Stimulated activated CD4-positive, alpha-beta T cell treated with anti-CD3 and anti-CD28 coated beads, Interleukin-15, amount 100 ng/mL, for 1 hour (primary cell): ENCODE results near the gene CYFIP2.

Experiments
- DNase-seq, 2 donors: peaks; one replicate each; pipeline ENCODE4 v3.0.0-alpha.2; 2020; ENCODE audit warnings: low read depth in 1 of 2, low spot score in 1 of 2

Gene CYFIP2

DNA sequence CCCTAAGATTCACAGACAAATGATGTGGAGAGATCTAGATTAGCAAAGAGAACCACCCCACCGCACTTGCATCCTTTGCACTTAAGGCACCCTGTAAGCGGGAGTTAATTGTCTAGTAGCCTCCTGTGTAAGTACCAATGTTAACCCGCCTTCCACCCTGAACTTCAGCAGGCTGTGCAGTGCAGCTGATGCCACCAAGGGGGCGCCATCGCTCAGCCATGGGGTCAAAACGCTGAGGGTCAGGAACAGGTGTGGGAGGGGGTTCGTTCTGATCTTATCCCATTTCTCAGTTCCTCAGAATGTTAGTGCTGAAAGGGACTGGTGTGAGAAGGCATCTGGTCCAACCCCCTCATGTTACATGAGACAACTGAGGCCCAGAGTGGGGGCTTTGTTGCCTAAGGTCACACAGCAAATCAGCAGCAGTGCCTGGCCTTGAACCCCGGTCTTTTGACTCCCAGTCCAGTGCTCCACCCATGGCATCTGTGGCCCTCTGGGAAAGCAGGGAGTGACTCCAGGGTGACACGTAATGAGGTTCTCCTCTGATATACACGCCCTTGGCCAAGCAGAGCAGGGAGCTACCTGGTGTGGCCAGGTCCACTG, 57.3 kb downstream of the CYFIP2 start:
- DNase-seq, result no peak

DNA sequence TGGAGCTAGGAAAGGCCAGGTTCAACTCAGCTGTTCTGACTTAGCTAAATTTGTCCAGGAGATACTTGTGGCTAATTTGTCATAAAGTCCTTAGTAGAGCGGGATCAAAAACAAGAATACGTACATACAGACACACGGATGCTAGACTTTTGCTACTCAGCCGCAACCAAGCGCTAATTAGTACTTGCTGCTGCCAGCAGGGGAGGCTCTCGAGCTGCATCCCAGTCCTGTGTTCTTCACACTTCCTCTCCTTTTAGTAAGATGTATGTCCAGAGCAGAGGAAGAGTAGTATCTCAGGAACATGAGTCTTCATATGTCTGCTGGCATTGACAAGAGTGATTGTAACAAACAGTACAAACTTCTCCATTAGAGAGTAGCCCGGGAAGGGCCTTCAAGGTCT, 58.3 kb downstream of the CYFIP2 start:
- no peak for DNase-seq

DNA sequence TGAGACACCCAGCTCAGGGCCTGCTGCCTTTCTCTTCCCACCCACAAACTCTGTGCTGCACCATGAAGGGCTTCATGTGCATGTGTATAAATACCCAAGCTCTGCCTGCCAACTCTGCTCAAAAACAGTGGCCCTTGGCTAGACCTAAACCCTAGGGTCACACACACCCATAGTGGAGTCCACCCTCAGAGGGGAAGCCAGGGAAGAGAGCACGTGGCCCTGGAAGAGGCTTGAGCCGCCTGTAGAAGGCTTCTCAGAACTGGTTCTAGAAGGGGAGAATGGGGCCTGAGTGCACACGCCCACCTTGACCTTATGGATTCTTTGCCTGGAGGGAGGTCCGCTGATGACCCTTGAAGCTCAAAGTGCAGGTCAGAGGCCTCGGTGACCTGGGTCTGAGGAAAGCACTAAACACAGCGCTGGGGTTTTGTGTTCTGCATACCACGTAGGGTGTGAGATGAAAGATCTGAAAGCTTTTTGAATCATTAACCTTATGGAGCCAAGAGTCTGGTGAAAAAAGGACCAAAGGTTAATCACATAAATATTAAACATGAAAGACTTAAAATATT, 60.6 kb downstream of the CYFIP2 start:
- no peak for DNase-seq

DNA sequence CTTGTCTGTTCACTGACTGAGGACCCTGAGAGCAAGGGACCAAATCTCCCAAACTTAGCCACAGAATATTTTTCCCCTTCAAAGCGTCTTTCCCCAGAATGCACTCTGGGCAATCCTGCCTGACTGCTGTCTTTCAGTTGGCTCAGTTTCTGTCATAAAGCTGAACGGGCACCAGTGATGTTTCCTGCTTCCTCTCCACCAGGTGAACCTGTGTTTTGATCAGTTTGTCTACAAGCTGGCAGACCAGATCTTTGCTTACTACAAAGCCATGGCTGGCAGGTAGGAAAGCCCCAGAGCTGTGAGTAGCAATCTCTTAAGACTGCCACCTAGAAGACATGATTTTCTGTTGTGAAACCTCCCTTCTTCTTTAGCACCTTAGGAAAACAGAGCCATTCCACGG, 61.8 kb downstream of the CYFIP2 start:
- DNase-seq, result no peak

- DNase-seq, result no peak
Measured at GRCh38 chr5:157328277-157328912, 62.5 kb downstream of the CYFIP2 start.

GRCh38 chr5:157331807-157332206, 65.9 kb downstream of the CYFIP2 start:
- DNase-seq, result no peak

- no peak for DNase-seq
Measured at GRCh38 chr5:157335534-157336422, 69.9 kb downstream of the CYFIP2 start.

GRCh38 chr5:157336423-157336744, 70.5 kb downstream of the CYFIP2 start:
- no peak for DNase-seq

DNA sequence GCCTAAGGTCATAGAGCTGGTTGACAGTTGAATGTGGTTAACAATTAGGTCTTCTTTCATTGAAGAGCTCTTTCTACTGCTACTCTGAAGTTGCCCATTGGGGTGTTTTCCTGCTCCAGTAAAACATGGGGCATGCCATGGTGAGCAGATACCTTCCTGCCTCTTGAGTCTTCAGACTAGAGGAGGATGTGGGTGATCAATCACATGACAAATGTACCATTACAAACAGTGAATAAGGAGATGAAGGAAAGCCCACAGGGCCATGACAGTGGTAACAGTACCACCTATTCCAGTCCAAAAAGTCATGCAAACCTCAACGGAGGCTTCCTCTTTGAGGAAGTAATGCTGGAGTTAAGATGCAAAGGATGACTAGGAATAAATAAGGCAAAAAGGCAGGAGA, 73.5 kb downstream of the CYFIP2 start:
- no peak for DNase-seq

DNA sequence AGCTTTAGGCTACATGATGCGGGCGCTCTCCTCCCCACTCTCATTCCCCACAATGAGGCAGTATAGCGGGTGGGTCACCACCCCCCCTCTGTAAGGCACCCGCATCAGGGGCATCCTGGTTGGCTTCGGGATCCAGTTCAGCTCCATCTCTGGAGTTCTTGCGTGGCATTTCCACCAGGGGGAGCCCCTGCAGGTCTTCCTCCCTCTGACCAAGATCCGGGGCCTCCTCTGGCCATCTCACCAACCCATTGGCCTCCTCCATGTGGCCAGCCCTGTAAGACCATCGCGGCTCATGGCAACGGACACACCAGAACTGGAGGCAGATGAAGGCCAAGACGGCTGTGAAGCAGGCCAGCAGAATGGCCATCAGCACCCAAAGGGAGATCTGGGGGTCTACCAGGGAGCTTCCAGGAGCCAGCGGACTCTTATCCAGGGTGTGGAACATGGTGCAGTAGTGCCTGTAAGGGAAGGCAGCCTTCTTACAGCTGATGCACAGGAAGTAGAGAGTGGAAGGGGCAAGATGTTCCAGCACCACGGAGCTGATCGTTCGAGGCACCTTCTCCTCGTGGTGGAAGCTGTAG, 77.0 kb downstream of the CYFIP2 start:
- no peak for DNase-seq

DNA sequence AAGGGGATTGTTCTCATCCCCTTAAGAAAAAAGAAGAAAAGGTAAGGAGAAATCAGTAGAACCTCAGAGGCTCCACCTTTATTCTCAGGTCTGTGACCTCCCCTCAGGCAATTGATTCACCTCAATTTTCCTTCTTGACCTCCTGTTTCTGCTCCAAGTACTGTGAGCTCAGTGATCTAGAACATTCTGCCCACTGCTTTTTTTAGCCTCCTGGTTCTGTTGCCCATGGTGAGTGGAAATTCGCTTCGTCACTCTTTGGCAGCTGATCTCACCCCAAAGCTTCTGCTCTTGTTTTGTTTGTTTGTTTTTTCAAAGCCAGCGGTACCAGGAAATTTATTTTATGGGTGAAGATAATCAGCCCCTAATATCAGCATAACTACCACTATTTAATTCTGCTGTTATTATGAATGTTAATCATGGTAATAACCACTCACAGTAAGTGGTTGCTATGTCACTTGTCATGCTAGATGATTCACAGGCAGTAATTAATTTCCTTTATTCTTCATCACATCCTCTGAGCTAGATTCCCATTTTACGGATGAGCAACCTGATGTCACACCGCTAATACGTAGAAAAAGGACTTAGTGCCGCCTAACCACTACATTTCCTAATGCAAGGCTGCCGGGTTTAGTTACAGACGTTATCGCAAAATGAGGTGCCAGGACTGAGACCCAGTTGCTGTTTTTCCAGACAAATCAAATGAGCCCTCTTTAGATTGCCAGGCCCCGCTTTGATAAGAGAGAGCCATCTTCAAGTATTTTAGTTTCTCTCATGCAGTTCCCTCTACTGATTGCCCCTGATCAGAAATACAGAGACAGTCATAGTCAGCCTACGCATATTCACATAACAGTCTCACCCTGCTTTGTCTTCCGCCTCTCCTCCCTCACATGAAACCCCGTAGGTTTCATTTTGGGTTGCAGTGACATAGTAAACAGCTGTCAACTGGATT, 78.2 kb downstream of the CYFIP2 start:
- no peak for DNase-seq

GRCh38 chr5:157345067-157345466, 79.1 kb downstream of the CYFIP2 start:
- no peak for DNase-seq

GRCh38 chr5:157345485-157345884, 79.6 kb downstream of the CYFIP2 start:
- no peak for DNase-seq

DNA sequence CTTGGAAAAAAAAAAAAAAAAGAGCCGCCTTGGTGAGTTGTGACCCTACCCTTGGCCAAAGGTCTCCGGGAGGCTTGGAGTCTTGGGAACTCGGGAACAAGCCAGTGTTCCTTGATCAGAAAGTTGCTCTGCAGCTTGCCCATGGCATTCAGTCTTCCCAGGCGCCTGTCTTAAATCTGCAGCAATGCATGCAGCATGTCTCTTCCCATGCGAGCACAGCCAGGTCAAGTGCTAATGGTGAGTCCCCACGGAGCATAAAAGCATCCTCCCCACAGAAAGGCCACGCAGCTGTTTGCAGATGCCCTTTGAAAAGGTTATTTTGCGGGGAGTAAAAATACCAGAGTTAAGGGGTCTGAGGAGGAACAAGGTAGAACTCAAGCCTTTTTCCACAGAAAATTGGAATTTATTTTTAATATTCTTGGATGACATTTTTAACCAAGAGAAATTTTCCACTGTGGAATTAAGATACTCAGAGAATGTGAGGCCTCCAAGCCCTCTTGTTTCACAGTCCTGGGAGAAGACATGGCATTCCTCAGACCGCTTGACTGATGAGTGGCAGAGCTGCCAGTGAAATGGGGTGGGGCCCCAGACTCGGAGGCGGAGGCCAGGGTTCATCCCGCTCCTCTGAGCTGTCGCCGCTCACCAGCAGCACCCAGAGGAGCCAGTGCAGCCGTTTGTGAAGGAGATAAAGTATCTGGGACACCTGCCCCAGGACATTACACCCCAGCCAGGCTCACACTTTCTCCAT, 81.6 kb downstream of the CYFIP2 start:
- DNase-seq, result no peak

DNA sequence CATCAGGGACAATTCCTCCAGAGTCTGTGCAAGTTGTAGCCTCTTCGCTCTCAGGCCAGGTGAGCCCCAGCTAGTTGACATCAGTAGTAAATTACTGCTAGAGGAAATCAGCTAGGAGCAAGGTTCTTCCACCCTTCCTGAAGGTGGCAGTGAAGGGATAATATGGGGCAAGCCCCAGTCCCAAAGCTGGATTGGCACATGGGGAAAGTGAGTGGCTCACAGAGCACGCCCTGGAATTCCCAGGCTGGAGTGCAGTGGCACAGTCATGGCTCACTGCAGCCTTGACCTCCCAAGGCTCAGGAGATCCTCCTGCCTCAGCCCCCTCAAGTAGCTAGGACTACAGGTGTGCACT, 82.1 kb downstream of the CYFIP2 start:
- DNase-seq, result no peak

- DNase-seq, result no peak
Measured at GRCh38 chr5:157350939-157351801, 85.2 kb downstream of the CYFIP2 start.

DNA sequence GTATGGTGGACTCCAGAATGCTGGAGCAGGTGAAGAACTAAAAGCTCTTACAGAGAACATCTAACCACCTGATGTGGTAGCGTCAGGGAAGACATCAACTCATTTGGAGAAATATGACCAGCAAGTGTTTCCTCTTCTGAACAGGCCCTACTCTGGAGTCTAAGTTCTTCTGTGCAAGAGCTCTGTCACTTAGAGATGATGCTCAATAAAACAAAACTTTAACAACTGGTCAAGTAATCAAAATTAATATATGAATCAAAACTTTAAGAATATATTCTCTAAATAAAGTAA, 85.8 kb downstream of the CYFIP2 start:
- DNase-seq, result no peak

- DNase-seq, result no peak
Measured at GRCh38 chr5:157352756-157353340, 86.9 kb downstream of the CYFIP2 start.

DNA sequence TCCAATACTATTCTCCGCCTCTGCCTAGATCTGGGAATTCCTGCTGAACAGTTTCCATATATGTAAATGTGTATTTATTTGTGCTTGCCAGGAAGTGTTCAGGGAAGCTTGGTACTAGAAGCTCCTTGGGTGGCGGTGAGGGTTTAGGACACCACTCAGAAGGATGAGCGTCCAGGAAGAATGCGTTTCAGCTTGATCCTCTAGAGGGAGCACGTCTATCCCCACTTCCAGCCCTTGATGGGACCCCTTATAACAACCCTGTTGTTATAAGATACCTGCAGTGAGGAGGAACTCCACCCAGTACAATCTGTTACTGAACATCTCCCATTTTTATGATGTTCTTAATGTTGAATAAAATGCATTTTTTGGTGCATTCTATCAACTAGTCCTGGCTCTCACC, 88.9 kb downstream of the CYFIP2 start:
- no peak for DNase-seq
